Progenitor cell of endocrine pancreas (in vitro differentiated cells): Measurements from ENCODE around the gene ARRB1. TPM values are rescaled to one million over a fixed set of nuclear protein-coding genes. Genes with fewer than 3 reads are reported as not detected.
"Not testable (repeated sequence)": the region's sequence is repeated elsewhere in the genome, so short reads cannot be mapped to it uniquely, and the experiment has no call there.

Experiments
- DNase-seq: peaks from one replicate; pipeline ENCODE4 v3.0.0; 2021; ENCODE audit warnings: low spot score; ENCODE audit not compliant: unreplicated experiment
- H3K27ac Mint-ChIP-seq: 2 replicates; pipeline ENCODE4 v1.8.0; 2021; ENCODE audit warnings: mild to moderate bottlenecking, moderate library complexity, mixed read lengths
- H3K27me3 Mint-ChIP-seq: 2 replicates; pipeline ENCODE4 v1.8.0; 2021; ENCODE audit warnings: mixed read lengths
- H3K36me3 Mint-ChIP-seq: 2 replicates; pipeline ENCODE4 v1.8.0; 2022; ENCODE audit warnings: mixed read lengths; ENCODE audit not compliant: insufficient read depth
- H3K4me1 Mint-ChIP-seq: 2 replicates; pipeline ENCODE4 v1.8.0; 2021; ENCODE audit warnings: low read depth, mixed read lengths
- H3K4me3 Mint-ChIP-seq: 2 replicates; pipeline ENCODE4 v1.8.0; 2021; ENCODE audit warnings: low read depth, mild to moderate bottlenecking, moderate library complexity, mixed read lengths
- H3K9me3 Mint-ChIP-seq: 2 replicates; pipeline ENCODE4 v1.8.0; 2021; ENCODE audit warnings: low read depth, mixed read lengths
- total RNA-seq: library from RNA; stranded (reverse); gene quantifications from 2 replicates; pipeline ENCODE4 v1.2.1, GENCODE V29; 2021
- TF ChIP-seq, protein P1 (sequence below): fragments of 200-600 bp; sonication (generic); IDR thresholded peaks from one replicate; pipeline ENCODE4 v1.5.0; 2021; ENCODE audit warnings: antibody characterized with exemption, mild to moderate bottlenecking; ENCODE audit not compliant: unreplicated experiment

Gene ARRB1
- total RNA-seq, 1 donor from 2014 or later = 32.5 TPM

DNA sequence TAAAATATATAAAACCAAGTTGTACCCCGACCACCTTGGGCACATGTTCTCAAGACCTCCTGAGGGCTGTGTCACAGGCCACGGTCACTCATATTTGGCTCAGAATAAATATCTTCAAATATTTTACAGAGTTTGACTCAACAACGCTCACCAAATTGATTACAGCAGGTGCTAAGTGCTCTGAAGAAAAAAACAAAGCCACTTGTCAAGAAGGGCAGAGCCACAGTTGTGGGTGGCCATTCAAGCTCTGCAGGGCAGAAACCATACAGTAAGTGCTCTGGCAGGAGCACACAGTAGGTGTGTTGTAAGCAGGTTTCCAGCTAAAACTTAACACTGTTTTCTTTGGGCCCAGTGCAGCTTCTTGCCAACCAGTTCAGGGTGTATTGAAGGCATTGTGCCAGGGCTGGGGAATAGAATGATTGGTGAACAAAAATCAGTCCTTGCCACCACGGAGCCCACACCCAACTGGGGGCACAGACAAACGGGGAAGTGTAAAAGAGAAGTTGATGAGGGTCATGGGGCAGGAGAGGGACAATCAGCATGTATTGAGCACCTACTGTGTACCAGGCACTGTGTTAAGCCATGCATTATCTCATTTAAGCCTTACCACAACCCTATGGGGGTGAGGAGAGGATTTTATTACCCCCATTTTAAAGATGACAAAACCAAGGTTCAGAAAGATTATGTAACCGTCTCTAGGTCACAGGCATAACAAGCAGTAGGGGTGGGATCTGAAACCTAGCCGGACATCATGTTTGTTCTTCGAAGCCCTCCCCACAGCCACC, 18.2 kb downstream of the ARRB1 start:
- Mint-ChIP-seq H3K27me3 (no peaks in the 10 kb centered on the region), H3K4me3 (no peak overlapping the region), H3K27ac (peak overlapping the region; percentile 77), H3K9me3 (peaks cover 4% of the 10 kb centered on the region), H3K4me1 (peaks cover 35% of the 10 kb centered on the region), H3K36me3 (peaks cover 6% of the 10 kb centered on the region)
- TF ChIP-seq, protein P1, sequence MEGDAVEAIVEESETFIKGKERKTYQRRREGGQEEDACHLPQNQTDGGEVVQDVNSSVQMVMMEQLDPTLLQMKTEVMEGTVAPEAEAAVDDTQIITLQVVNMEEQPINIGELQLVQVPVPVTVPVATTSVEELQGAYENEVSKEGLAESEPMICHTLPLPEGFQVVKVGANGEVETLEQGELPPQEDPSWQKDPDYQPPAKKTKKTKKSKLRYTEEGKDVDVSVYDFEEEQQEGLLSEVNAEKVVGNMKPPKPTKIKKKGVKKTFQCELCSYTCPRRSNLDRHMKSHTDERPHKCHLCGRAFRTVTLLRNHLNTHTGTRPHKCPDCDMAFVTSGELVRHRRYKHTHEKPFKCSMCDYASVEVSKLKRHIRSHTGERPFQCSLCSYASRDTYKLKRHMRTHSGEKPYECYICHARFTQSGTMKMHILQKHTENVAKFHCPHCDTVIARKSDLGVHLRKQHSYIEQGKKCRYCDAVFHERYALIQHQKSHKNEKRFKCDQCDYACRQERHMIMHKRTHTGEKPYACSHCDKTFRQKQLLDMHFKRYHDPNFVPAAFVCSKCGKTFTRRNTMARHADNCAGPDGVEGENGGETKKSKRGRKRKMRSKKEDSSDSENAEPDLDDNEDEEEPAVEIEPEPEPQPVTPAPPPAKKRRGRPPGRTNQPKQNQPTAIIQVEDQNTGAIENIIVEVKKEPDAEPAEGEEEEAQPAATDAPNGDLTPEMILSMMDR = no peak
- DNase-seq = no peak

DNA sequence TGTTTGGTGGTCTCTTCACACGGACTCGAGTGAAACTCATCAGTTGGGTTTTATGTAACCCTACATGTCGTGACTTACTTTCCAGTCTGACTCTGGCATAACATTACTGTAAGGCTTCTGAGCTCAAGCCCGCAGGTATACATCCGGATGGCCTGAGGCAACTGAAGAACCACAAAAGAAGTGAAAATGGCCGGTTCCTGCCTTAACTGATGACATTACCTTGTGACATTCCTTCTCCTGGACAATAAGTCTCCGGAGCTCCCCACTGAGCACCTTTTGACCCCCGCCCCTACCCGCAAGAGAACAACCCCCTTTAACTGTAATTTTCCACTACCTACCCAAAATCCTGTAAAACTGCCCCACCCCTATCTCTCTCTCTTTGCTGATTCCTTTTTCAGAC, 19.7 kb downstream of the ARRB1 start:
- H3K4me3 Mint-ChIP-seq, H3K9me3 Mint-ChIP-seq, H3K36me3 Mint-ChIP-seq, H3K27me3 Mint-ChIP-seq, DNase-seq: not testable (repeated sequence)
- H3K27ac Mint-ChIP-seq = peak overlapping the region; percentile 81
- peaks cover 37% of the 10 kb centered on the region for H3K4me1 Mint-ChIP-seq

DNA sequence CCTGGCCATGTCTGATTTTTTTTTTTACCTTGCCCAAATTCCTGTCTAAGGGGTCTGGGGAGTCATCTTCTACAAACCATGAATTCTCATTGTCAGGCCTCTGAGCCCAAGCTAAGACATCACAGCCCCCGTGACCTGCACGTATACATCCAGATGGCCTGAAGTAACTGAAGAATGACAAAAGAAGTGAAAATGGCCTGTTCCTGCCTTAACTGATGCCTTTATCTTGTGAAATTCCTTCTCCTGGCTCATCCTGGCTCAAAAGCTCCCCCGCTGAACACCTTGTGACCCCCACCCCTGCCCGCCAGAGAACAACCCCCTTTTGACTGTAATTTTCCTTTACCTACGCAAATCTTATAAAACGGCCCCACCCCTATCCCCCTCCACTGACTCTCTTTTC, 20.2 kb downstream of the ARRB1 start:
- Mint-ChIP-seq H3K4me1 (peaks cover 37% of the 10 kb centered on the region), H3K27ac (peak overlapping the region; percentile 81)
- not testable (repeated sequence) for DNase-seq, H3K4me3 Mint-ChIP-seq, H3K36me3 Mint-ChIP-seq, H3K27me3 Mint-ChIP-seq, H3K9me3 Mint-ChIP-seq

DNA sequence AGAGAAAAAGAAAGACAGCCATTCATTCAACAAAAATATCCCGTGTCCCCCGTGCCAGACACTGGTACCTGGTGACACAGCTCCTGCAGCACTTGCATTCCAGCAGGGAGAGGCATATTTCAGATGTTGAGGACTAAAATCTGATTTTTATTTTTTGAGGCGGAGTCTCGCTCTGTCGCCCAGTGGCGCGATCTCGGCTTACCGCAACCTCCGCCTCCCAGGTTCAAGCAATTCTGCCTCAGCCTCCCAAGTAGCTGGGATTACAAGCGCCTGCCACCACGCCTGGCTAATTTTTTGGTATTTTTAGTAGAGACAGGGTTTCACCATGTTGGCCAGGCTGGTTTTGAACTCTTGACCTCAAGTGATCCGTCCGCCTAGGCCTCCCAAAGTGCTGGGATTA, 20.6 kb downstream of the ARRB1 start:
- H3K27me3 Mint-ChIP-seq, DNase-seq, H3K9me3 Mint-ChIP-seq, H3K4me3 Mint-ChIP-seq, H3K36me3 Mint-ChIP-seq: not testable (repeated sequence)
- Mint-ChIP-seq H3K27ac (peak overlapping the region; percentile 81), H3K4me1 (peaks cover 40% of the 10 kb centered on the region)

DNA sequence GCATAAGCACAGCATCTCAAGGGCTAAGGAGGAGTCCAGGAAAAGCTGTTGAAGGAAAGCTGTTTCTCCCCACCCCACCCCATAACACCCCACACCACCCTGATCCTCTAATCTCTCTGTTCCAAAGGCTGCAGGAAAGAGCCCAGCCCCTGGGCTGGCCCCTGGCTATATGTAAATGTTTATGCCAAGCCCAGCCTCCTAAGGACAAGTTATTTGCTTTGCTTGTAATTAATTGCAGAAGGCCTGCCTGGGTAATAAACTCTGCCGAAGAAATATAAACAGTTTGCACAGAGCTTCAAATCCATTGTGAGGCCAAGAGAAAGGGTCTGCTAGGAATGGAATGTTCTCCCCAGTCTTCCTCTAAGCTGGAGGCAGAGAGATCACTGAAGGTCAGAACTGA, 21.2 kb downstream of the ARRB1 start:
- TF ChIP-seq, protein P1 = no peak
- Mint-ChIP-seq H3K9me3 (peaks cover 4% of the 10 kb centered on the region), H3K4me3 (peak overlapping the region; percentile 52), H3K27ac (peak overlapping the region; percentile 81), H3K4me1 (peaks cover 41% of the 10 kb centered on the region), H3K27me3 (no peaks in the 10 kb centered on the region), H3K36me3 (peaks cover 7% of the 10 kb centered on the region)
- no peak for DNase-seq

DNA sequence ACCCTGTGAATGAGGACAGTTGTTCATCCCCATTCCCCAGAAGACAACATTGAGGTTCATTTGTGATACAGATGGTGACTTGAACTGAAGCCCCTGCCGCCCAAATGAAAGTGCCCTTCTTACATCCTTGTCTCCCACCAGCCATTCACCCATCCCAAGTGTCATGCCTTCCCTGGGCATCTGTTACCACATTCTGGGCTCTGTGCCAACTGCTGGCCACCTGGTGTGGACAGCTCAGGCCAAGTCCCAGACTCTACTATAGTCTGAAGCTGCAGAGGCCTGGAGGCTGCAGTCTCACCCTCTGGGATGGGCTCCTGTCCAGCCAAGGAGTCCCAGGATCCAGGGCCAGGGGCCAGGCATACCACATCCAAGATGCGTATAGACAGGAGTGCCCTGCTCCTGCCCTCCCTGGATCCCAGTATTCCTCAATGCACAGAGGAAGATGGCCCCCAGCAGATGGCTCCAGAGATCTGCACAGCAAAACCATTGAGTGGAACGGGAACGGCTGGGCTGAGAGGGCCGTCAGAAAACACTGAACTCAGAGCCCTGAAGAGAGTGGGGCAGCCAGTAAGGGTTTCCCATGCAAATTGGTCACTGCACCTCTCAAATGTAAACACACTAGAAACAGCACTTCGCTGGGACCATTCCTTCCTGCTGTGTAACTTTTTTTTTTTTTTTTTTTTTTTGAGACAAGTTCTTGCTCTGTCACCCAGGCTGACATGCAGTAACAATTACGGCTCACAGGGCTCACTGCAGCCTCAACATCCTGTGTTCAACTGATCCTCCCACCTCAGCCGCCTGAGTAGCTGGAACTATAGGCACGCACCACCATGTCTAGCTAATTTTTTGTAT, 22.8 kb downstream of the ARRB1 start:
- Mint-ChIP-seq H3K4me3 (no peak overlapping the region), H3K27ac (peak overlapping the region; percentile 81), H3K9me3 (peaks cover 4% of the 10 kb centered on the region), H3K4me1 (peaks cover 52% of the 10 kb centered on the region), H3K36me3 (peaks cover 7% of the 10 kb centered on the region), H3K27me3 (no peaks in the 10 kb centered on the region)
- peak; percentile 19 for DNase-seq
- TF ChIP-seq, protein P1 = peak; percentile 55
